Adrenal gland (tissue), 12 donors: ENCODE results near the gene ST8SIA5. TPM values are rescaled to one million over a fixed set of nuclear protein-coding genes. Genes with fewer than 3 reads are reported as not detected.

ENCODE experiments used
- DNase-seq, 7 donors: peaks; one replicate each; pipeline ENCODE4 v3.0.0-alpha.2; 2019 to 2020
- H3K27ac ChIP-seq, 5 donors: fragments of 200-600 bp; sonication (generic) in 4 of 5; 1 replicate in 3 of 5; 2 replicates in 2 of 5; pipeline versions ENCODE4 v1.5.1 to v1.8.0; 2016 to 2020; ENCODE audit warnings: mild to moderate bottlenecking in 1 of 5
- H3K27me3 ChIP-seq: fragments of 200-600 bp; 2 replicates; pipeline ENCODE4 v1.8.0; 2021
- H3K36me3 ChIP-seq, 2 donors: fragments of 200-600 bp; replicated peaks in 1 of 2; 1 replicate in 1 of 2; 2 replicates in 1 of 2; pipeline versions ENCODE4 v1.5.1 to v1.8.0; 2018 to 2022
- H3K4me1 ChIP-seq, 2 donors: fragments of 200-600 bp; replicated peaks in 1 of 2; 1 replicate in 1 of 2; 2 replicates in 1 of 2; pipeline versions ENCODE4 v1.5.1 to v1.8.0; 2018 to 2021
- H3K4me3 ChIP-seq, 4 donors: fragments of 200-600 bp; sonication (generic) in 3 of 4; one replicate each; pipeline ENCODE4 v1.5.1; 2016 to 2018
- H3K9me3 ChIP-seq, 3 donors: fragments of 200-600 bp; sonication (generic) in 1 of 3; replicated peaks in 1 of 3; 1 replicate in 2 of 3; 2 replicates in 1 of 3; pipeline versions ENCODE4 v1.5.1 to v1.8.0; 2016 to 2021
- POLR2A ChIP-seq, 2 donors: fragments of 450-650 bp; IDR thresholded peaks; one replicate each; pipeline ENCODE4 v1.6.1; 2017; ENCODE audit warnings: antibody characterized with exemption in 2 of 2, mild to moderate bottlenecking in 2 of 2, moderate library complexity in 1 of 2
- WGBS, 4 donors: extraction: QIAGEN DNeasy Blood & Tissue Kit in 2 of 4; methylation state at CpG; one replicate each; pipeline versions ENCODE4 v1.1.5 to v1.1.7; 2013 to 2017; 5-methylcytosine and 5-hydroxymethylcytosine counted together
- intact Hi-C, 2 donors: fragments of 100-400 bp; cut with DNase I; formaldehyde crosslinking; loops; one replicate each; pipeline versions ENCODE4 v1.14.1 to v1.15.0; 2022 to 2023
- polyA plus RNA-seq, 3 donors: library from polyadenylated mRNA; stranded (reverse); fragments of 200-250 nt in 2 of 3; fragments of 350-450 nt in 1 of 3; fragmentation: Illumina TruSeq in 1 of 3; extraction: RNeasy Lipid Tissue Mini Kit (QIAGEN cat#74804) in 1 of 3; gene quantifications; one replicate each; pipeline ENCODE4 v1.2.3, GENCODE V29; 2013 to 2014
- total RNA-seq, 9 donors: library from RNA; depleted of rRNA in 4 of 9; stranded (reverse); fragments of >200 nt in 4 of 9; fragments of 120-200 nt in 1 of 9; fragmentation: NEBNext Ultra II Directional in 1 of 9; extraction: Animal tissue kit (Norgen Biotek cat#: 25700) in 1 of 9; gene quantifications; one replicate each; pipeline versions ENCODE4 v1.1.0 to v1.2.4, GENCODE V29; 2013 to 2023
- TF ChIP-seq, protein P1 (sequence below), 6 experiments: fragments of 450-650 bp in 4 of 6; fragments of 200-600 bp in 2 of 6; sonication (generic) in 1 of 6; IDR thresholded peaks; 1 replicate in 5 of 6; 2 replicates in 1 of 6; pipeline versions ENCODE4 v1.5.1 to v1.8.0; 2016 to 2021; ENCODE audit warnings: antibody characterized with exemption in 6 of 6, mild to moderate bottlenecking in 2 of 6, moderate library complexity in 1 of 6
- donor health status: healthy with polysubstance abuse.
- donor health status: Bipolar disorder and iron deficiency.
- donor health status: DM: yes; HTN: yes; CAD: no.
- donor health status: DM: no; HTN: no; CAD: no.
- donor health status: DM: no; HTN: no; CAD: no.
- donor health status: DM: yes; HTN: yes; CAD: no.

Gene ST8SIA5
- total and polyA plus RNA-seq, 12 donors = 8.9 to 77.5 (median 23.9) TPM

DNA sequence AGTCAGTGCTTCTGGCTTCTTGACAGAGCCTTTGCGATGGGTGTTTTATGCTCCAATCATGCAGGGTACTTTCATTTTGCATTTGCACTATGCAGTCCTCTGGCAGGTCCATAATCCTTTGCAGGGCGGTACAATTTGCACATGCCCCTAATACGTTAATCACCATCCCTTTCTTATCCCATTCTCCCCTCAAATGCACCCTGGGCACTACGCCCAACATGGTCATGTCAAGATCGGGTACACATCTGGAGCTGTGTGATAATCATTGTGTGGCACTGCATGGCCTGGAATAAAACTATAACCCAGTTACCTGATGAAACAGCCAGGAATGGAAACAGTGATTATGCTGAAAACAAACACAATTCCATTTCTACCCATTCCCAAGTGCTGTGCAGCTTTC, 127.5 kb downstream of the ST8SIA5 start:
- no peaks in the 10 kb centered on the region for H3K36me3 ChIP-seq

DNA sequence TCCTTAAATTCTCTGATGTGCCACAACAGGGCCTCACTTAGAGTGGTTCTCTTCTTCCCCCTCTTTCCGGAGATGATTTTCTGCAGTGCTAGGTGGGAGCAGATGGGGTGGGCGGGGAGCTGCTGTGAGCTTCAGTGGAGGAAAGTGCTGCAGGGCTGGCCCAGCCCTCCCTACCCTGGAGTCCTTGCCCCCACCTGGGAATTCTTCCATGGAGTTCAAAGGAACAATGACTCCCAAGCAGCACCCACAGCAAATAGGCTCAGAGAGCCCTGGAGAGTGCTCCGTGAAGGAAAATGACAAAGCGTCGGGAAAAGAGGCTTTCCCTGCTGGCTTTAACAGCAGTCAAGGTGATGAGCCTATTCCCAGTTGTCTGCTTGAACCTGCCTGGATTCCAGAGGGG, 128.6 kb downstream of the ST8SIA5 start:
- Histone ChIP-seq H3K36me3 (no peaks in the 10 kb centered on the region), H3K27ac (no peak overlapping the region), H3K4me3 (no peak overlapping the region), H3K27me3 (no peaks in the 10 kb centered on the region), H3K9me3 (no peaks in the 10 kb centered on the region), H3K4me1 (no peaks in the 10 kb centered on the region)
- WGBS, 4 donors = 66 to 79% (median 73%) methylated on average over 5 of the region's 5 CpGs
- intact Hi-C loops = no loop called here
- TF ChIP-seq POLR2A (IDR thresholded peaks at IDR 0.05) = no peak
- TF ChIP-seq, protein P1, sequence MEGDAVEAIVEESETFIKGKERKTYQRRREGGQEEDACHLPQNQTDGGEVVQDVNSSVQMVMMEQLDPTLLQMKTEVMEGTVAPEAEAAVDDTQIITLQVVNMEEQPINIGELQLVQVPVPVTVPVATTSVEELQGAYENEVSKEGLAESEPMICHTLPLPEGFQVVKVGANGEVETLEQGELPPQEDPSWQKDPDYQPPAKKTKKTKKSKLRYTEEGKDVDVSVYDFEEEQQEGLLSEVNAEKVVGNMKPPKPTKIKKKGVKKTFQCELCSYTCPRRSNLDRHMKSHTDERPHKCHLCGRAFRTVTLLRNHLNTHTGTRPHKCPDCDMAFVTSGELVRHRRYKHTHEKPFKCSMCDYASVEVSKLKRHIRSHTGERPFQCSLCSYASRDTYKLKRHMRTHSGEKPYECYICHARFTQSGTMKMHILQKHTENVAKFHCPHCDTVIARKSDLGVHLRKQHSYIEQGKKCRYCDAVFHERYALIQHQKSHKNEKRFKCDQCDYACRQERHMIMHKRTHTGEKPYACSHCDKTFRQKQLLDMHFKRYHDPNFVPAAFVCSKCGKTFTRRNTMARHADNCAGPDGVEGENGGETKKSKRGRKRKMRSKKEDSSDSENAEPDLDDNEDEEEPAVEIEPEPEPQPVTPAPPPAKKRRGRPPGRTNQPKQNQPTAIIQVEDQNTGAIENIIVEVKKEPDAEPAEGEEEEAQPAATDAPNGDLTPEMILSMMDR (IDR thresholded peaks at IDR 0.05) = no peak
- no peak for DNase-seq

More for the DNA sequence above, 127.5 kb downstream of the ST8SIA5 start:
- Histone ChIP-seq H3K9me3 (no peaks in the 10 kb centered on the region), H3K4me3 (no peak overlapping the region), H3K27ac (no peak overlapping the region), H3K4me1 (no peaks in the 10 kb centered on the region), H3K27me3 (no peaks in the 10 kb centered on the region)
- intact Hi-C loops = no loop called here
- no peak for DNase-seq
- TF ChIP-seq POLR2A (IDR thresholded peaks at IDR 0.05) = no peak
- WGBS, 4 donors = 86 to 95% (median 91%) methylated on average over 5 of the region's 5 CpGs

DNA sequence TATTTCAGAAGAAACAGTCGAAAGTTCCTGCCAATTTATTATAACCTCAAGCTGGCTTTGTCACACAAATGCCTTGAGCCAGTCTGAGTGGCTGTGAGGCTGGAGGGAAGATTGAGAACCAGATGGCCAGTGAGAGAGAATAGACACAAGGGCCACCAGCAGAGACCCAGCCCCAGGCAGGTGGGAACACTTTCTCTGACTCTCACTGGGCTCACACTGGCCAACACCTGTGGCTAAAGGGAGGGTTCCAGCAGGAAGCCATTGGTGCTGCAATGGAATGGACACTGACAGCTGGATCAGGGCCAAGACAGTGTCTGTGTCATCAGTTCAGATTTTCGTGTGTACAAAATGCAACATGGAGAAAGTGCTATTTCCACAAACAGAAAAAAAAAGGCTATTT, 129.7 kb downstream of the ST8SIA5 start:
- DNase-seq = no peak
- no peak overlapping the region for H3K4me3 ChIP-seq
- WGBS, 4 donors = 40 to 48% (median 42%) methylated on average over 2 of the region's 2 CpGs
- H3K27me3 ChIP-seq = no peaks in the 10 kb centered on the region
- TF ChIP-seq POLR2A (IDR thresholded peaks at IDR 0.05) = no peak
- TF ChIP-seq, protein P1 (IDR thresholded peaks at IDR 0.05) = no peak
- H3K4me1 ChIP-seq = no peaks in the 10 kb centered on the region
- no peaks in the 10 kb centered on the region for H3K9me3 ChIP-seq
- H3K36me3 ChIP-seq = no peaks in the 10 kb centered on the region
- H3K27ac ChIP-seq = no peak overlapping the region
- intact Hi-C loops = no loop called here

DNA sequence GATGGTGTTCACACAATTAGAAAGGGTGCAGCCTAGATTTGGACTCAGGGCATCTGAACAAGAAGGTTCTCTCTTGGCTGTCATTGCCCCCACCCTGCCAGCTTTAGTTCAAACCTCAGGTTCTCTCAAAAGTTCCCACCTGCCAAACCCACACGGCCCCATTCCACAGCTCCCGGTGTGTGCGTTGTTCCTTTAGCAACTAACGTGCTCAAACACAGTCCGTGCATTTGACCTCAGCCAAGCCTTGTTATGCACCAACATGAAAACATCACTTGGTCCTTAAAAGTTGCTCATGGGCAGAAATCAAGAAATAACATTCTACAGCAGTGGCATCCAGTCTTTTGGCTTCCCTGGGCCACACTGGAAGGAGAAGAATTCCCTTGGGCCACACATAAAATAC, 131.8 kb downstream of the ST8SIA5 start:
- 73 to 80% (median 79%) methylated on average over 5 of the region's 5 CpGs for WGBS, 4 donors
- DNase-seq = no peak
- no peaks in the 10 kb centered on the region for H3K9me3 ChIP-seq
- H3K27me3 ChIP-seq = no peaks in the 10 kb centered on the region
- H3K27ac ChIP-seq = no peak overlapping the region
- TF ChIP-seq, protein P1 (IDR thresholded peaks at IDR 0.05) = no peak
- no peak for TF ChIP-seq POLR2A (IDR thresholded peaks at IDR 0.05)
- H3K4me3 ChIP-seq = no peak overlapping the region
- H3K36me3 ChIP-seq = no peaks in the 10 kb centered on the region
- H3K4me1 ChIP-seq = no peaks in the 10 kb centered on the region
- intact Hi-C loops = no loop called here

DNA sequence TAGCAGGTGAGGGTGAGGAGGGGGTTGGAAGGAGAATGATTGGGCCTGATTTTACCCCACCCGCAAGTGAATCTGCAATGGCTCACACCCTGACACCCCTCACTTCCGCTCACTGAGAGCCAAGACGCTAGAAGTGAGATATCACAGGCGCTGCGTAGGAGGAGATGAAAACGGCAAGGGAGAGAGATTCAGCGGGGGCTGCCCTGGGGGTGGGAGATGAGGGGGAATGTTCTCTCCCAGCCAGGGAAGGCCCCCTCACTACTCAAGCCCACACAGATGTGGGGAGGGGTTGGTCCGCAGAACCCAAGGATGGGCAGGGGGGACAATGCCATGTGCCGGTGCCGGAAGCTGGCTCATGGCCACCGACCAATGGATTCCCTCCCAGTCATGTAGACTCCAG, 132.7 kb downstream of the ST8SIA5 start:
- Histone ChIP-seq H3K4me1 (no peaks in the 10 kb centered on the region), H3K27me3 (no peaks in the 10 kb centered on the region), H3K9me3 (no peaks in the 10 kb centered on the region), H3K36me3 (no peaks in the 10 kb centered on the region), H3K27ac (no peak overlapping the region), H3K4me3 (no peak overlapping the region)
- WGBS, 4 donors = 79 to 84% (median 81%) methylated on average over 11 of the region's 11 CpGs
- intact Hi-C loops = no loop called here
- TF ChIP-seq, protein P1 (IDR thresholded peaks at IDR 0.05) = no peak
- no peak for TF ChIP-seq POLR2A (IDR thresholded peaks at IDR 0.05)
- no peak for DNase-seq
